Measurements from ENCODE around the gene MAVS. TPM values are rescaled to one million over a fixed set of nuclear protein-coding genes. Genes with fewer than 3 reads are reported as not detected.

The MAVS gene
- total RNA-seq, 2 donors from 2014 or later, result 35.2 to 42.1 TPM

DNA sequence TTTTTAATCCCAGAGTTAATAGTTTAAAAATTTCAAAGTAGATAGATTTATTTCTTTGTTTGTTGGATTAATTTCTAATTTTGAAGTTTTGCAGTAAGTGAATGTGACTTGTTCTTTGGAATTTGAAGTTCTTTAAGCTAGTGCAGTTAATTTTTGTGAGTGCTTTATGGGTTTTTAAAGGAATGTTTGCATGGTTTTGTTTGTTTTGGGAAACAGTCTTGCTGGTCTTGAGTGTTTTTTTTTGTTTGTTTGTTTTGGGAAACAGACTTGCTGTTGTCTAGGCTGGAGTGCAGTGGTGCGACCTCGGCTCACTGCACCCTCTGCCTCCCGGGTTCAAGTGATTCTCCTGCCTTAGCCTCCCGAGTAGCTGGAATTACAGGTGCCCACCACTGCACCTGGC is 52.0 kb downstream of the MAVS start:
- TF ChIP-seq, protein P1, sequence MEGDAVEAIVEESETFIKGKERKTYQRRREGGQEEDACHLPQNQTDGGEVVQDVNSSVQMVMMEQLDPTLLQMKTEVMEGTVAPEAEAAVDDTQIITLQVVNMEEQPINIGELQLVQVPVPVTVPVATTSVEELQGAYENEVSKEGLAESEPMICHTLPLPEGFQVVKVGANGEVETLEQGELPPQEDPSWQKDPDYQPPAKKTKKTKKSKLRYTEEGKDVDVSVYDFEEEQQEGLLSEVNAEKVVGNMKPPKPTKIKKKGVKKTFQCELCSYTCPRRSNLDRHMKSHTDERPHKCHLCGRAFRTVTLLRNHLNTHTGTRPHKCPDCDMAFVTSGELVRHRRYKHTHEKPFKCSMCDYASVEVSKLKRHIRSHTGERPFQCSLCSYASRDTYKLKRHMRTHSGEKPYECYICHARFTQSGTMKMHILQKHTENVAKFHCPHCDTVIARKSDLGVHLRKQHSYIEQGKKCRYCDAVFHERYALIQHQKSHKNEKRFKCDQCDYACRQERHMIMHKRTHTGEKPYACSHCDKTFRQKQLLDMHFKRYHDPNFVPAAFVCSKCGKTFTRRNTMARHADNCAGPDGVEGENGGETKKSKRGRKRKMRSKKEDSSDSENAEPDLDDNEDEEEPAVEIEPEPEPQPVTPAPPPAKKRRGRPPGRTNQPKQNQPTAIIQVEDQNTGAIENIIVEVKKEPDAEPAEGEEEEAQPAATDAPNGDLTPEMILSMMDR (IDR thresholded peaks at IDR 0.05), result no peak
- DNase-seq (ENCODE audit: low spot score) (no peak), ATAC-seq (ENCODE audit: insufficient number of reproducible peaks, low FRiP score, low read depth) (no peak)
- Histone ChIP-seq H3K9me3 (no peaks in the 10 kb centered on the region), H3K36me3 (no peaks in the 10 kb centered on the region), H3K4me1 (ENCODE audit: control insufficient read depth in 1 of 2, low read depth in 2 of 2) (peaks cover 69 to 98% of the 10 kb centered on the region in 2 donors), H3K27ac (peak overlapping the region in 1 of 2 donors; percentile 10), H3K4me3 (no peak overlapping the region), H3K27me3 (replicated peaks; ENCODE audit: insufficient read depth) (no peaks in the 10 kb centered on the region)

DNA sequence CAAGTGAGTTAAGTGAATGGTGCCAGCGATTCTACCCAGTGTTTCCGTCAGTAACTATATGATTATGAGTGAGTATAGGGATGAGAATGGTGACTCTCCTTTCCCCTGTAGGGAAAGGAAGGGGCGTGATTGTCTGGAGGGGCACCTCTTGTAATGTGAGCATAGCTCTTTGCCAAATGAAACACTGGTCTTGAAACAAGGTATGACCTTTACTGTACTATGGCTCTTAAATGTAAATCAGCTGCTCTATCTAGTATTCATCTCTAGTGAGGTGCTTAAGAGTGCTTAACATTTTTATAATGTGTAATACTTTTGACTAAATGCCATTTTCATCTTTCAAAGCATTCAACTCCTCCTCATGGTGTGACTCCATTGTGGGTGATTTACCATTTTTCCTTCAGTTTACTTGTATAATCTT is 53.6 kb downstream of the MAVS start:
- TF ChIP-seq, protein P1 (IDR thresholded peaks at IDR 0.05), result no peak
- Histone ChIP-seq H3K27ac (no peak overlapping the region), H3K4me3 (no peak overlapping the region), H3K9me3 (no peaks in the 10 kb centered on the region), H3K27me3 (replicated peaks; ENCODE audit: insufficient read depth) (no peaks in the 10 kb centered on the region), H3K4me1 (ENCODE audit: control insufficient read depth in 1 of 2, low read depth in 2 of 2) (peaks cover 64 to 99% of the 10 kb centered on the region in 2 donors), H3K36me3 (no peaks in the 10 kb centered on the region)
- ATAC-seq (ENCODE audit: insufficient number of reproducible peaks, low FRiP score, low read depth) (no peak), DNase-seq (ENCODE audit: low spot score) (no peak)

DNA sequence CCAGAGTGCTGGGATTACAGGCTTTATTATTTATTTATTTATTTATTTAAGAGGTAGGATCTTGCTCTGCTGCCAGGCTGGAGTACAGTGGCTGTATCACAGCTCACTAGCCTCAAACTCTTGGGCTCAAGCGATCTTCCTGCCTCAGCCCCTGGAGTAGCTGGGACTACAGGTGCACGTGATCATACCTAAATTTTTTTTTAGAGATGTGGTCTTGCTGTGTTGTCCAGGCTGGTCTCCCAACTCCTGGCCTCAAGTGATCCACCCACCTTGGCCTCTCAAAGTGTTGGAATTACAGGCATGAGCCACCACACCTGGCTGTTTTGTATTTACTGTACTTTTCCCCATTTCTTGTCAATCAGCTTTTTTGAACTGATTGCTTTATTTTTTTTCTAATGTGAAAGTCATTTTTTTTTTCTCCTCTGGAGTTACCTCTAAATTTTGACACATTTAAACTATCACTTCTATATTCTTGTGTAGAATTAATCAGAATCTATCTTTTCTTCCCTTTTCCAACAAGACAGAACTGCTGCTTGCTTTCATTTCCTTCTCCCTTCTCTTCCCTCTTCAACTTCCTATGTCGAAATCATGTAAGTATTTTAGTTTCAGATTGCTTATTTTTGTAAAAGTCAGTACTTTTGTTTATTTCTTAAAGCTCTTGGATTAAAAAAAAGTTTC is 54.5 kb downstream of the MAVS start:
- Histone ChIP-seq H3K36me3 (no peaks in the 10 kb centered on the region), H3K9me3 (no peaks in the 10 kb centered on the region), H3K27ac (peak overlapping the region; percentile 37 to 50), H3K4me1 (ENCODE audit: control insufficient read depth in 1 of 2, low read depth in 2 of 2) (peaks cover 59 to 92% of the 10 kb centered on the region in 2 donors), H3K27me3 (replicated peaks; ENCODE audit: insufficient read depth) (no peaks in the 10 kb centered on the region), H3K4me3 (peak overlapping the region; percentile 52)
- TF ChIP-seq, protein P1 (IDR thresholded peaks at IDR 0.05), result no peak
- ATAC-seq (ENCODE audit: insufficient number of reproducible peaks, low FRiP score, low read depth) (no peak), DNase-seq (ENCODE audit: low spot score) (no peak)

DNA sequence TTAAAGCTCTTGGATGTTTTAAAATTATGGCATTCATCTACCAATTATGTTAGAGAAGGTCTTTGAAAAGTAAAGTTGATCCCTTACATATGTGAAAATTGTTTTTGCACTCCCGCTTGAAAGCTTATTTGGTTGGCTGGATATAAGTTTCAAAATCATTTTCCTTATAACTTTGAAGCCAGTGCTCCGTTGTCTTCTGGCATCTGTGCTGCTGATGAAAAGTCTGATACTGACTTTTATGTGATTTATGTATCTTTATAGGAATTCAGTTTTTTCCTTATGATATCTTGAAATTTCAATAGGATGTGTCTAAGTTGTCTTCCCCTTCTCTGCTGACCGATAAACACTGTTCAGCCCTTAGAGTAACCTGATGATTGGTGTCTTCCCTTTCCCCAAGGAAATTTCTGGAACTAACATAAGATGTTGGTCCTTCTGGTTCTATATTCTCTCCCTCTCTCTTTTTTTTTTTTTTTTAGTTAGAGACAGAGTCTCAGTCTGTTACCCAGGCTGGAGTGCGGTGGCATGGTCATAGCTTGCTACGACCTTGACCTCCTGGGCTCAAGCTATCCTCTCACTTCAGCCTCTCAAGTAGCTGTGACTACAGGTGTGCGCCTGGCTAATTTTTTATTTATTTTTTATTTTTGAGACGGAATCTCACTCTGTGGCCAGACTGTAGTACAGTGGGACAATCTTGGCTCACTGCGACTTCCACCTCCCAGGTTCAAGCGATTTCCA is 55.2 kb downstream of the MAVS start:
- H3K27ac ChIP-seq, result peak overlapping the region; percentile 37 to 50
- TF ChIP-seq, protein P1 (IDR thresholded peaks at IDR 0.05), result no peak
- peaks cover 53 to 89% of the 10 kb centered on the region in 2 donors for H3K4me1 ChIP-seq (ENCODE audit: control insufficient read depth in 1 of 2, low read depth in 2 of 2)

DNA sequence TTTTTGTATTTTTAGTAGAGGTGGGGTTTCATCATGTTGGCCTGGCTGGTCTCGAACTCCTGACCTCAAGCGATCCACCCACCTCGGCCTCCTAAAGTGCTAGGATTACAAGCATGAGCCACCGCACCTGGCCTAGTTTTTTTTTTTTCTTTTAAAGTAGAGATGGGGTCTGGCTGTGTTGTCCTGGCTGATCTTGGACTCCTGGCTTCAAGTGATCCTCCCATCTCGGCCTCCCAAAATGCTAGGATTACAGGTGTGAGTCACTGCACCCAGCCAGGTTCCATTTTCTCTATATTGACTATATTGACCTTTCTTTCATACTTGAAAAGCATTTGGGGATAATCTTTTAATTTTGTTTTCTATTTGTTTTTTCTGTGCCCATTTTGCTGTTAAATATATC is 55.8 kb downstream of the MAVS start:
- ATAC-seq (ENCODE audit: insufficient number of reproducible peaks, low FRiP score, low read depth) (no peak), DNase-seq (ENCODE audit: low spot score) (no peak)
- peak overlapping the region; percentile 52 for H3K4me3 ChIP-seq
- H3K9me3 ChIP-seq, result no peaks in the 10 kb centered on the region
- no peaks in the 10 kb centered on the region for H3K27me3 ChIP-seq (replicated peaks; ENCODE audit: insufficient read depth)
- TF ChIP-seq, protein P1 (IDR thresholded peaks at IDR 0.05), result no peak
- peaks cover 57 to 89% of the 10 kb centered on the region in 2 donors for H3K4me1 ChIP-seq (ENCODE audit: control insufficient read depth in 1 of 2, low read depth in 2 of 2)
- no peaks in the 10 kb centered on the region for H3K36me3 ChIP-seq
- H3K27ac ChIP-seq, result peak overlapping the region; percentile 37 to 50

More for the DNA sequence above, 55.2 kb downstream of the MAVS start:
- ATAC-seq (ENCODE audit: insufficient number of reproducible peaks, low FRiP score, low read depth), result no peak
- H3K9me3 ChIP-seq, result no peaks in the 10 kb centered on the region
- peak overlapping the region; percentile 52 for H3K4me3 ChIP-seq
- no peak for DNase-seq (ENCODE audit: low spot score)
- no peaks in the 10 kb centered on the region for H3K27me3 ChIP-seq (replicated peaks; ENCODE audit: insufficient read depth)
- no peaks in the 10 kb centered on the region for H3K36me3 ChIP-seq

Measured in thoracic aorta (tissue), 2 donors.